Neutrophil (primary cell): ENCODE data around the gene BAX.
A peak's percentile ranks its signal among the peaks of the same experiment; 100 is the strongest.

ENCODE experiments used
- H3K27ac ChIP-seq: fragments of 200-600 bp; sonication (generic); 2 replicates; pipeline ENCODE4 v1.5.1; 2016; ENCODE audit warnings: mild to moderate bottlenecking, moderate library complexity
- H3K27me3 ChIP-seq: fragments of 200-600 bp; sonication (generic); 2 replicates; pipeline ENCODE4 v1.6.0; 2016; ENCODE audit warnings: mild to moderate bottlenecking
- H3K36me3 ChIP-seq: fragments of 200-600 bp; sonication (generic); 2 replicates; pipeline ENCODE4 v1.5.1; 2017
- H3K4me1 ChIP-seq, 2 experiments: fragments of 200-600 bp in 1 of 2; sonication (generic) in 1 of 2; 1 replicate in 1 of 2; 2 replicates in 1 of 2; pipeline versions ENCODE4 v1.5.1 to v1.6.1; 2013 to 2016; ENCODE audit warnings: low read depth in 1 of 2, low read length in 1 of 2, mild to moderate bottlenecking in 1 of 2, moderate library complexity in 1 of 2; ENCODE audit not compliant: control insufficient read depth in 1 of 2, insufficient read depth in 1 of 2
- H3K4me3 ChIP-seq, 2 experiments: fragments of 200-600 bp in 1 of 2; sonication (generic) in 1 of 2; 1 replicate in 1 of 2; 2 replicates in 1 of 2; pipeline ENCODE4 v1.5.1; 2013 to 2016; ENCODE audit warnings: low read depth in 1 of 2, low read length in 1 of 2, mild to moderate bottlenecking in 1 of 2, moderate library complexity in 1 of 2
- H3K9me3 ChIP-seq: fragments of 200-600 bp; sonication (generic); 2 replicates; pipeline ENCODE4 v1.5.1; 2016
- TF ChIP-seq, protein P1 (sequence below): fragments of 200-600 bp; sonication (generic); IDR thresholded peaks from 2 replicates; pipeline ENCODE4 v1.5.1; 2016; ENCODE audit warnings: antibody characterized with exemption

BAX gene

DNA sequence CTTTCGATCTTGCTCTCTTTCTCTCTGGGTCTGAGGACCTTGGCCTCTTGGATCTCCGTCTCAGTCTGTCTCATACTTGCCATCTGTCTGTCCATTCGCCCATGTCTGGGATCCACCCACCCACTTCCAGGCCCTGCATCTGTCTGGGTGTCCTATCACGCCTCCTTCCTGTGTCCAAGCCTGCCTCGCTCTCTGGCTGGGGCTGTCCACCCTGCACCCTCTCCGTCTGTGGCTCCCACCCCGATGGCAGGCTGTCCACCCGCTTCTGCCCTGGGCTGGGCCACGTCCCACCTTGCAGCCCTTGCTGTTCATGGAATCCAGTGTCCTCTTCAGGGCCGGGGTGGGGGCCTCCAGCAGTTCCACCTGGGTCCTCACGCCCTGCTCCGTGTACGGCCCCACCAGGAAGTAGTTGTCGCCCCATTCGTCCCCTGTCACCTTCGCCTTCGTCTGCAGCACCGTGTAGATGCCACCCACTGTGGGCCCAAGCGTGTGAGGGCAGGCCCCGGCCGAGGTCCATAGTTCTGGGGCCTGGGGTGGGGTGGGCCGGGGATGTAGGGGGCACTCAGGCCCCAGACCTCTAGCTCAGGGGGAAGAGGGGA is 36.4 kb downstream of the BAX start:
- Histone ChIP-seq H3K27ac (peak overlapping the region; percentile 90), H3K4me3 (no peak overlapping the region)
- TF ChIP-seq, protein P1, sequence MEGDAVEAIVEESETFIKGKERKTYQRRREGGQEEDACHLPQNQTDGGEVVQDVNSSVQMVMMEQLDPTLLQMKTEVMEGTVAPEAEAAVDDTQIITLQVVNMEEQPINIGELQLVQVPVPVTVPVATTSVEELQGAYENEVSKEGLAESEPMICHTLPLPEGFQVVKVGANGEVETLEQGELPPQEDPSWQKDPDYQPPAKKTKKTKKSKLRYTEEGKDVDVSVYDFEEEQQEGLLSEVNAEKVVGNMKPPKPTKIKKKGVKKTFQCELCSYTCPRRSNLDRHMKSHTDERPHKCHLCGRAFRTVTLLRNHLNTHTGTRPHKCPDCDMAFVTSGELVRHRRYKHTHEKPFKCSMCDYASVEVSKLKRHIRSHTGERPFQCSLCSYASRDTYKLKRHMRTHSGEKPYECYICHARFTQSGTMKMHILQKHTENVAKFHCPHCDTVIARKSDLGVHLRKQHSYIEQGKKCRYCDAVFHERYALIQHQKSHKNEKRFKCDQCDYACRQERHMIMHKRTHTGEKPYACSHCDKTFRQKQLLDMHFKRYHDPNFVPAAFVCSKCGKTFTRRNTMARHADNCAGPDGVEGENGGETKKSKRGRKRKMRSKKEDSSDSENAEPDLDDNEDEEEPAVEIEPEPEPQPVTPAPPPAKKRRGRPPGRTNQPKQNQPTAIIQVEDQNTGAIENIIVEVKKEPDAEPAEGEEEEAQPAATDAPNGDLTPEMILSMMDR, result no peak

DNA sequence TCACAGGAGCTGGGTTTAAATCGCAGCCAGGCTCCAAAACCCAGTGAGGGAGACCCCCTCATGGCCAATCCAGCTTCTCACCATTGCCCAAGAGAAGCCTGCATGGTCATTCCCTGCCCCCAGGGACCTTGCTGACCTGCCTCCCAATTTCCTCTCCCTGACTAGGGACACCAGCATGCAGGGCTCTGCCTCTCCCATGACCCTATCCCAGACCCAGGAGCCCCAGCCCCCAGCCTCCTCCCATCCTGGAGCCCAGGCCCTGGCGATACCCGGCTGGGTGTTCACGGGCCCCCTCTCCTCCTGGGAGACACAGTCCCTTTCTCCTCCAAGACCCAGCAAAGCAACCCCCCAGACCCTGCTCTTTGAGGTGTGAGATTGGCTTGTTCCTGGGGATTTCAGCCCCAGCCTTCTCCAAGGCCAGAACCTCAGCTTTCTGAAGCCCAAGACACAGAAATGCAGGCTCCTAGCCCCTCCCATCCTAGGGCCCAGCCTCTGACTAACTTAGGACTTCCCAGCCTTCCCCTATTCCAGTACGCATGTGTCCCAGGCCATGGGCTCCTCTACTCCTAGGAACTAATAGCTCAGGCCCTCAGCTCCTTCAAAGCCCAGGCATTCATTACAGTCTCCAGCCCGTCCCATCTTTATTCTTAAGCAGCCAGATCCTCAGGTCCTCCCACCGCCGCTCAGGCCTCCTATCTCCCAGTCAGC is 37.4 kb downstream of the BAX start:
- peaks cover 35% of the 10 kb centered on the region for H3K36me3 ChIP-seq
- peak overlapping the region; percentile 90 for H3K27ac ChIP-seq
- H3K4me3 ChIP-seq, result peak overlapping the region; percentile 77 to 81
- no peaks in the 10 kb centered on the region for H3K9me3 ChIP-seq
- H3K27me3 ChIP-seq, result no peaks in the 10 kb centered on the region
- peaks cover 39 to 40% of the 10 kb centered on the region in 2 experiments for H3K4me1 ChIP-seq
- TF ChIP-seq, protein P1, result no peak

More for the DNA sequence above, 36.4 kb downstream of the BAX start:
- Histone ChIP-seq H3K4me1 (peaks cover 39 to 40% of the 10 kb centered on the region in 2 experiments), H3K9me3 (no peaks in the 10 kb centered on the region), H3K36me3 (peaks cover 45% of the 10 kb centered on the region), H3K27me3 (no peaks in the 10 kb centered on the region)

DNA sequence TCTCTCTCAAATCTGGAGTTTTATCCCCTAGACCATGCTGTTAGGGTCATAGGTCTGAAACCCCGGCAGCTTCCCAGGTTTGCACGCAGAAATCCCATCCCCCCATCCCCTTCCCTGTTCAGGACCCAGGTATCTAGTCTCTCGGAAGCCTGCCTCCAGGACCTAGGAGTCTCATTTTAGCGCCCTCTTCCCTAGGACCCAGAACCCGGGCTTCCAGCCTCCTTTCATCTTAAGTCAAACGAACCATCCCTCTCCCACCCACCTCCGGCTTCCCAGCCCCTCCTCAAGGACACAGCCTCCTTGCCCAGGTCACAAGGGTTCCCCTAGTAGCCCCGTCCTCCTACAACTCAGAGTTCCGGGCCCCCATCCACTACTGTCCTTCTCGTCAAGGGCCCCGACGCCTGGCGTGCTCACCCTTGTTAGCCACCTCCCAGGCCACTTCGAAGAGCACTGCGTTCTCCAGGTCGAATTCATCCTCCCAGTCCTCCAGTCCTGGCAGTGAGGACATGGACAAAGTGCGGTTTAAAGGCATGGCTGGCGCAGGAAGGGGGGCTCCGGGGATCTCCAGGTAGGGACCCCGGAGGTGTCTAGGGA is 38.0 kb downstream of the BAX start:
- TF ChIP-seq, protein P1, result no peak
- H3K4me3 ChIP-seq, result peak overlapping the region; percentile 77 to 81
- H3K27ac ChIP-seq, result peak overlapping the region; percentile 90
- peaks cover 39 to 40% of the 10 kb centered on the region in 2 experiments for H3K4me1 ChIP-seq
- H3K36me3 ChIP-seq, result peaks cover 32% of the 10 kb centered on the region
- no peaks in the 10 kb centered on the region for H3K27me3 ChIP-seq
- no peaks in the 10 kb centered on the region for H3K9me3 ChIP-seq

DNA sequence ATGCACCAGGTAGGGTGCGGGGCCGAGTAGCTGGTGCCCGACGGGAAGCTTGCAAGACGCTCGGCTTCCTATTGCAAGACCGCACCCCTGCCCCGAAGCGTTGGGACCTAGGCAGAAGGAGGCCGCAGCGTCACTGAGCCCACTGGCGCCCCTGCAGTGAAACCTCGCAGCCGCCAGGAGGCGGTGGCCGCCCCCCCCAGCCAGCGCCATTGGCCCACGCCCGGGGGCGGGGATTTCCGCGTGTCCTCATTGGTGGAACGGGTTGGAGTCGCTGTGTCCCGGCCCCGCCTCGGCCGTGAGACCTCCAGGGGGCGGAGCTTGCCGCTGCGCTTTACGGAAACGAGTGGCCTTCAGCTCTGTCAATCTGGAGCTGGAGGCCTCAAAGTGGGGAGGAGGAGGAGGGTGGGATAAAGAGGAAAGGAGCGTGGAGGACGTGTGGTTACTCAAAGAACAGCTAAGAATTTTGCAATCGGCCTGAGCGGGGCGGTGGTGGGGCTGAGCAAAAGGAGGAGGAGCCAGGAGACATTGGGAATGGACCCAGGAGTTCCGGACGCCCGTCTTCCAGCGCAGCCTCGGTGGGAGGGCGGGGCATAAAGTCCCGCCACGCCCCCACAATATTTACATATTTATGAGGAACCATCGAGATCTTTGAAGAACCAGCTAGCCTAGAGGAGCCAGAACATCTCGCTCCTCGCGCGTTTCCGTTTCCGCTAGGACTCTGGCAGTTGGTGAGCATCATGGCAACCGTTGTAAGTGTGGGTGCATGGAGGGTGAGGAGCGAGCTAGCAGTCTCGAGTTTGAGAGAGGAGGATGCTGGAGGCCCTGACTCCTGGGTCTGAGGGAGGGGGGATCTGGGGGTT is 38.7 kb downstream of the BAX start, which contains the start of the genes GYS1 and RUVBL2:
Gene GYS1, minus strand, starts transcription at position 135 of the 860 bp plus-strand sequence. CDS start 197 bp downstream, outside the sequence.
Gene RUVBL2, plus strand, starts transcription at position 713 of the 860 bp plus-strand sequence. Its CDS starts 25 bp downstream, at position 738.
- Histone ChIP-seq H3K4me1 (peaks cover 39 to 40% of the 10 kb centered on the region in 2 experiments), H3K4me3 (peak within 1 kb of the TSS; percentile 77 to 81), H3K36me3 (peaks cover 25% of the 10 kb centered on the region), H3K27me3 (no peaks in the 10 kb centered on the region), H3K9me3 (no peaks in the 10 kb centered on the region), H3K27ac (peak within 1 kb of the TSS; percentile 90)
- TF ChIP-seq, protein P1, result peak; percentile 100

DNA sequence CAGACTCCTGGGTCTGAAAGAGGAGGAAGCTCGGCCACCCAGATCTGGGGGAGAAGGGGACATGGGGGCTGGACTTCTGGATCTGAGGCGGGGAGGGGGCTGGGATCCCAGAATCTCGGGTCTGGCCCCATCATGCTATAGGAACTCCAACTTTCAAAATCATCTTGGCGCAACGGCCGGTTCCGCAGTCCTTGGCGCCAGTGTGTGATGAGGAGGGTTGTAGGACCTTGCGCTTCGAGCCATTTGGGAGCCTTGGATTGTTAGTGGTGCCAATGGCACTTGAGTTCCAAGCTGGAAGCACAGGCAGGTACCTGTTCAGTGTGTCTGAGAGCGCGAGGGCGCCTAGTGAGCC is 39.3 kb downstream of the BAX start:
- Histone ChIP-seq H3K4me3 (peak overlapping the region; percentile 77 to 81), H3K27me3 (no peaks in the 10 kb centered on the region), H3K27ac (peak overlapping the region; percentile 90), H3K36me3 (peaks cover 19% of the 10 kb centered on the region), H3K4me1 (peaks cover 39 to 40% of the 10 kb centered on the region in 2 experiments), H3K9me3 (no peaks in the 10 kb centered on the region)
- TF ChIP-seq, protein P1, result no peak
